Endothelial cell of umbilical vein (primary cell): ENCODE measurements around the gene MACF1. TPM values are rescaled to one million over a fixed set of nuclear protein-coding genes. Genes with fewer than 3 reads are reported as not detected.

Source experiments
- BruUV-seq: library from RNA; stranded (reverse); fragments of 400-500 nt; replicated peaks from 2 replicates; lab custom pipeline; 2021; lab: Mats Ljungman, UMichigan
- CTCF ChIA-PET: fragments of 300-600, 350-600 bp; sonication (Branson Sonifier 250); formaldehyde crosslinking; loops from one replicate; lab custom pipeline; 2021; ENCODE audit warnings: antibody characterized with exemption, inconsistent platforms; lab: Charles Lee
- POLR2A ChIA-PET: fragments of 300-600, 350-600 bp; sonication (Branson Sonifier 250); formaldehyde crosslinking; loops from one replicate; lab custom pipeline; 2021; ENCODE audit warnings: antibody characterized with exemption, inconsistent platforms; lab: Charles Lee
- DNase-seq: peaks from one replicate; pipeline ENCODE4 v3.0.0-alpha.2; 2011; ENCODE audit warnings: low read depth, low spot score
- FAIRE-seq: peaks from 2 replicates; lab custom pipeline; 2011; peaks lifted over from hg19 to GRCh38; lab: Jason Lieb, UNC
- H2AFZ ChIP-seq: 2 replicates; pipeline ENCODE4 v1.6.0; 2012; ENCODE audit warnings: low read depth, low read length, control low read depth, inconsistent platforms
- H3K27ac ChIP-seq: 2 replicates; pipeline ENCODE4 v1.5.1; 2011; ENCODE audit warnings: low read depth, mild to moderate bottlenecking, control low read depth, low read length, moderate library complexity; ENCODE audit not compliant: insufficient read depth
- H3K27me3 ChIP-seq, 2 experiments: 2 replicates each; pipeline versions ENCODE4 v1.6.0 to v1.6.1; 2011; ENCODE audit warnings: low read length in 2 of 2, mixed read lengths in 1 of 2; ENCODE audit not compliant: control insufficient read depth in 2 of 2, insufficient read depth in 2 of 2
- H3K36me3 ChIP-seq, 2 experiments: 2 replicates in 1 of 2; 3 replicates in 1 of 2; pipeline ENCODE4 v1.5.1; 2011; ENCODE audit warnings: low read length in 2 of 2, mild to moderate bottlenecking in 1 of 2, moderate library complexity in 1 of 2; ENCODE audit not compliant: control insufficient read depth in 2 of 2, insufficient read depth in 2 of 2; ENCODE audit errors: extremely low read depth in 1 of 2
- H3K4me1 ChIP-seq: 3 replicates; pipeline ENCODE4 v1.5.1; 2011; ENCODE audit warnings: mild to moderate bottlenecking, low read length; ENCODE audit not compliant: control insufficient read depth, insufficient read depth; ENCODE audit errors: extremely low read depth
- H3K4me2 ChIP-seq: 2 replicates; pipeline ENCODE4 v1.6.1; 2011; ENCODE audit warnings: low read length, control low read depth, mixed read lengths; ENCODE audit not compliant: insufficient read depth
- H3K4me3 ChIP-seq, 3 experiments: fragments of 200-600 bp in 1 of 3; sonication (generic), shearing (Covaris generic) in 1 of 3; replicated peaks in 1 of 3; 2 replicates each; pipeline ENCODE4 v1.5.1; 2011 to 2016; ENCODE audit warnings: control low read depth in 3 of 3, low read length in 3 of 3, mild to moderate bottlenecking in 2 of 3, inconsistent platforms in 1 of 3, low read depth in 1 of 3, moderate library complexity in 1 of 3; ENCODE audit not compliant: insufficient read depth in 1 of 3
- H3K79me2 ChIP-seq: 2 replicates; pipeline ENCODE4 v1.6.0; 2012; ENCODE audit warnings: low read length, inconsistent platforms; ENCODE audit not compliant: control insufficient read depth, insufficient read depth
- H3K9ac ChIP-seq: replicated peaks from 2 replicates; pipeline ENCODE3; 2011; ENCODE audit warnings: low read length, control low read depth; ENCODE audit not compliant: insufficient read depth; ENCODE audit errors: extremely low read depth
- H3K9me1 ChIP-seq: replicated peaks from 3 replicates; pipeline ENCODE4 v1.6.0; 2011; ENCODE audit warnings: mild to moderate bottlenecking, low read length; ENCODE audit not compliant: control insufficient read depth, insufficient read depth; ENCODE audit errors: extremely low read depth
- H3K9me3 ChIP-seq: replicated peaks from 2 replicates; pipeline ENCODE4 v1.5.1; 2012; ENCODE audit warnings: low read length, inconsistent platforms; ENCODE audit not compliant: control insufficient read depth, insufficient read depth
- H4K20me1 ChIP-seq: replicated peaks from 2 replicates; pipeline ENCODE3; 2011; ENCODE audit warnings: mild to moderate bottlenecking, low read length; ENCODE audit not compliant: control insufficient read depth, insufficient read depth; ENCODE audit errors: extremely low read depth
- EZH2 ChIP-seq: IDR thresholded peaks from 2 replicates; pipeline ENCODE4 v1.6.1; 2012; ENCODE audit warnings: borderline replicate concordance, low read depth, mild to moderate bottlenecking, moderate library complexity, low read length, inconsistent platforms; ENCODE audit not compliant: severe bottlenecking
- FOS ChIP-seq: IDR thresholded peaks from 2 replicates; pipeline ENCODE4 v1.6.1; 2011; ENCODE audit warnings: mild to moderate bottlenecking, low read length, moderate library complexity, borderline replicate concordance; ENCODE audit not compliant: insufficient read depth
- GATA2 ChIP-seq: IDR thresholded peaks from 2 replicates; pipeline ENCODE4 v1.7.0; 2011; ENCODE audit warnings: low read depth, mild to moderate bottlenecking, moderate library complexity, mixed read lengths, low read length; ENCODE audit not compliant: insufficient read length, insufficient read depth
- JUN ChIP-seq: IDR thresholded peaks from 2 replicates; pipeline ENCODE4 v1.6.1; 2011; ENCODE audit warnings: borderline replicate concordance, low read depth; ENCODE audit not compliant: insufficient read length, insufficient read depth
- MYC ChIP-seq: IDR thresholded peaks from one replicate; pipeline ENCODE4 v1.6.1; 2011; ENCODE audit warnings: mild to moderate bottlenecking, low read depth, low read length
- POLR2A ChIP-seq: IDR thresholded peaks from 2 replicates; pipeline ENCODE4 v1.6.1; 2012; ENCODE audit warnings: low read depth, mild to moderate bottlenecking, control low read depth, low read length
- POLR2AphosphoS5 ChIP-seq: IDR thresholded peaks from 2 replicates; pipeline ENCODE4 v1.6.1; 2012; ENCODE audit warnings: low read depth, mild to moderate bottlenecking, control low read depth, low read length, moderate library complexity; ENCODE audit not compliant: insufficient read depth
- dilution Hi-C: fragments of 300-500 bp; cut with MboI; formaldehyde crosslinking; loops from one replicate; pipeline ENCODE4 v1.15.0; 2019; ENCODE audit warnings: low sequenced_read_pairs; ENCODE audit not compliant: extremely low pct_ligation_motif_present
- intact Hi-C: fragments of 100-400 bp; cut with micrococcal nuclease; formaldehyde crosslinking; loops from one replicate; pipeline ENCODE4 v1.10.0; 2022
- polyA plus RNA-seq, 4 experiments: library from polyadenylated mRNA; depleted of rRNA in 3 of 4; stranded (reverse) in 3 of 4; unstranded in 1 of 4; fragments of >200 nt; gene quantifications; 2 replicates each; pipeline versions ENCODE4 v1.2.1 to v1.2.3, GENCODE V29; 2011 to 2012; ENCODE audit warnings: missing spikeins in 1 of 4
- total RNA-seq: library from RNA; stranded (reverse); gene quantifications from 2 replicates; pipeline ENCODE4 v1.2.3, GENCODE V29; 2021
- TF ChIP-seq, protein P1 (sequence below), 2 donors: IDR thresholded peaks; 1 replicate in 1 of 2; 2 replicates in 1 of 2; pipeline ENCODE4 v1.5.1; 2011; ENCODE audit warnings: low read length in 2 of 2, mild to moderate bottlenecking in 2 of 2, moderate library complexity in 2 of 2, control low read depth in 1 of 2, inconsistent platforms in 1 of 2, low read depth in 1 of 2; ENCODE audit not compliant: insufficient read depth in 1 of 2; ENCODE audit errors: extremely low read depth in 1 of 2
- TF ChIP-seq, protein P2 (sequence below): IDR thresholded peaks from 2 replicates; pipeline ENCODE4 v1.6.1; 2011; ENCODE audit not compliant: insufficient read depth, insufficient read length

The MACF1 gene
- total and polyA plus RNA-seq, 2 donors (not counting 3 experiments of a cell fraction or from before 2014, with no cell fraction given) = 122 to 587 TPM

DNA sequence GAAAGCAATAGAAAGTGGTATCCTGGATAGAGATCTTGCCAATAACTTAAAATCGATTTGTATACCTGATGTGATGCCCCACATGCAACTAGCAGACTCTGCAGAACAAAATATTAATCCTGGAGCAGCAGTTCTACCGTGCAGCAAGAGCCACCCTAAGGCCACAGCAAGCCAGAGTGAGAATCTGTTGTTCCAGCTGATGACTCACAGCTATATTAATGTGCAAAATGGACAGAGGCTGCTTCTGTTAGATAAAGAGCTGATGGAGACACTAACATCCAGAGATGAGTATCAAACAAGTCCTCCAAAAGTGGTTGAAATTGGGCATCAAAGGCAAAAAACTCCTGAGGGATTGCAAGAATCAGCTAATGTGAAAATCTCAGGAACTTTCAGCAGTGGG, 127.8 kb downstream of the MACF1 start:
- no peak overlapping the region for H3K9ac ChIP-seq
- H3K4me2 ChIP-seq = no peak overlapping the region
- H3K9me3 ChIP-seq = no peaks in the 10 kb centered on the region
- no peaks in the 10 kb centered on the region for H3K79me2 ChIP-seq
- no peak overlapping the region for H2AFZ ChIP-seq
- peaks cover 22 to 55% of the 10 kb centered on the region in 2 experiments for H3K36me3 ChIP-seq
- intact Hi-C loops (no loop called here), dilution Hi-C loops (no loop called here)
- POLR2A ChIA-PET = no interaction called here
- H4K20me1 ChIP-seq = no peaks in the 10 kb centered on the region
- no peak for FAIRE-seq
- H3K27ac ChIP-seq = no peak overlapping the region
- CTCF ChIA-PET = interaction anchor here (1.5 kb wide), 1 partner anchor 233 kb away, joined by 5 read pairs; no protein-coding TSS in a partner anchor
- no peaks in the 10 kb centered on the region for H3K27me3 ChIP-seq
- no peak for TF ChIP-seq FOS
- no peak for TF ChIP-seq JUN
- TF ChIP-seq EZH2 = no peak
- TF ChIP-seq, protein P1, sequence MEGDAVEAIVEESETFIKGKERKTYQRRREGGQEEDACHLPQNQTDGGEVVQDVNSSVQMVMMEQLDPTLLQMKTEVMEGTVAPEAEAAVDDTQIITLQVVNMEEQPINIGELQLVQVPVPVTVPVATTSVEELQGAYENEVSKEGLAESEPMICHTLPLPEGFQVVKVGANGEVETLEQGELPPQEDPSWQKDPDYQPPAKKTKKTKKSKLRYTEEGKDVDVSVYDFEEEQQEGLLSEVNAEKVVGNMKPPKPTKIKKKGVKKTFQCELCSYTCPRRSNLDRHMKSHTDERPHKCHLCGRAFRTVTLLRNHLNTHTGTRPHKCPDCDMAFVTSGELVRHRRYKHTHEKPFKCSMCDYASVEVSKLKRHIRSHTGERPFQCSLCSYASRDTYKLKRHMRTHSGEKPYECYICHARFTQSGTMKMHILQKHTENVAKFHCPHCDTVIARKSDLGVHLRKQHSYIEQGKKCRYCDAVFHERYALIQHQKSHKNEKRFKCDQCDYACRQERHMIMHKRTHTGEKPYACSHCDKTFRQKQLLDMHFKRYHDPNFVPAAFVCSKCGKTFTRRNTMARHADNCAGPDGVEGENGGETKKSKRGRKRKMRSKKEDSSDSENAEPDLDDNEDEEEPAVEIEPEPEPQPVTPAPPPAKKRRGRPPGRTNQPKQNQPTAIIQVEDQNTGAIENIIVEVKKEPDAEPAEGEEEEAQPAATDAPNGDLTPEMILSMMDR (IDR thresholded peaks at IDR 0.05; ENCODE audit: extremely low read depth in 1 of 2, insufficient read depth in 1 of 2, low read depth in 1 of 2, low read length in 2 of 2) = no peak
- no peak for TF ChIP-seq POLR2AphosphoS5
- TF ChIP-seq POLR2A = no peak
- TF ChIP-seq, protein P2, sequence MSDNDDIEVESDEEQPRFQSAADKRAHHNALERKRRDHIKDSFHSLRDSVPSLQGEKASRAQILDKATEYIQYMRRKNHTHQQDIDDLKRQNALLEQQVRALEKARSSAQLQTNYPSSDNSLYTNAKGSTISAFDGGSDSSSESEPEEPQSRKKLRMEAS = no peak
- TF ChIP-seq MYC = no peak
- TF ChIP-seq GATA2 = no peak
- no TSS peak for BruUV-seq
- DNase-seq = no peak
- no peaks in the 10 kb centered on the region for H3K4me1 ChIP-seq
- no peaks in the 10 kb centered on the region for H3K9me1 ChIP-seq
- no peak overlapping the region for H3K4me3 ChIP-seq
